HepG2 (cell line): ENCODE results near the gene HSPA1B. TPM values are rescaled to one million over a fixed set of nuclear protein-coding genes. Genes with fewer than 3 reads are reported as not detected.

Experiments used
- DPF2 ChIP-seq: sonication (generic); formaldehyde crosslinking; IDR thresholded peaks from 2 replicates; pipeline ENCODE4 v1.4.0; 2020; ENCODE audit warnings: mild to moderate bottlenecking, low read depth, missing genetic modification reagents, borderline replicate concordance
- FOXA3 ChIP-seq: IDR thresholded peaks from 2 replicates; pipeline ENCODE4 v1.6.1; 2016; ENCODE audit warnings: missing genetic modification reagents, missing compliant biosample characterization
- GFI1 ChIP-seq: sonication (generic); formaldehyde crosslinking; IDR thresholded peaks from 2 replicates; pipeline ENCODE4 v1.5.0; 2020; ENCODE audit warnings: missing genetic modification reagents, mild to moderate bottlenecking, borderline replicate concordance
- HNF4A ChIP-seq: sonication (generic); formaldehyde crosslinking; IDR thresholded peaks from 2 replicates; pipeline ENCODE4 v1.4.0; 2020; ENCODE audit warnings: missing genetic modification reagents
- JARID2 ChIP-seq: sonication (generic); formaldehyde crosslinking; IDR thresholded peaks from 2 replicates; pipeline ENCODE4 v1.8.1; 2023; ENCODE audit warnings: missing genetic modification reagents, inconsistent platforms; ENCODE audit not compliant: insufficient replicate concordance
- KLF12 ChIP-seq: sonication (generic); formaldehyde crosslinking; IDR thresholded peaks from 2 replicates; pipeline ENCODE4 v1.4.0; 2020; ENCODE audit warnings: missing genetic modification reagents, borderline replicate concordance
- MXI1 ChIP-seq: IDR thresholded peaks from 3 replicates; pipeline ENCODE4 v1.6.1; 2012; ENCODE audit warnings: low read depth, low read length, inconsistent platforms, borderline replicate concordance
- PHF5A ChIP-seq: IDR thresholded peaks from one replicate; pipeline ENCODE4 v1.6.1; 2018; ENCODE audit warnings: low read depth, missing genetic modification reagents; ENCODE audit not compliant: unreplicated experiment
- RAD51 ChIP-seq: fragments of 450-650 bp; IDR thresholded peaks from 2 replicates; pipeline ENCODE4 v1.6.1; 2016; ENCODE audit warnings: borderline replicate concordance
- SOX6 ChIP-seq, 2 experiments: fragments of 450-650 bp in 1 of 2; sonication (generic) in 1 of 2; formaldehyde crosslinking in 1 of 2; IDR thresholded peaks; 2 replicates each; pipeline versions ENCODE4 v1.4.0 to v1.6.1; 2017 to 2020; ENCODE audit warnings: antibody characterized with exemption in 1 of 2, mild to moderate bottlenecking in 1 of 2, missing genetic modification reagents in 1 of 2
- SRSF4 ChIP-seq: fragments of 200-400 bp; formaldehyde crosslinking; IDR thresholded peaks from one replicate; pipeline ENCODE4 v1.6.1; 2018; ENCODE audit warnings: mild to moderate bottlenecking, low read depth, low read length, moderate library complexity; ENCODE audit not compliant: poor library complexity, severe bottlenecking
- STAG1 ChIP-seq: sonication (generic); formaldehyde crosslinking; IDR thresholded peaks from 2 replicates; pipeline ENCODE4 v1.4.0; 2020; ENCODE audit warnings: missing genetic modification reagents
- TBX2 ChIP-seq: sonication (generic); formaldehyde crosslinking; IDR thresholded peaks from 2 replicates; pipeline ENCODE4 v1.5.0; 2020; ENCODE audit warnings: missing genetic modification reagents, mild to moderate bottlenecking, borderline replicate concordance
- TCF12 ChIP-seq, 2 experiments: fragments of 450-650 bp in 1 of 2; sonication (generic) in 1 of 2; formaldehyde crosslinking in 1 of 2; IDR thresholded peaks; 2 replicates each; pipeline versions ENCODE4 v1.6.1 to v1.8.0; 2017 to 2022; ENCODE audit warnings: antibody characterized with exemption in 1 of 2, mild to moderate bottlenecking in 1 of 2, missing genetic modification reagents in 1 of 2, moderate library complexity in 1 of 2
- THAP11 ChIP-seq: IDR thresholded peaks from 2 replicates; pipeline ENCODE4 v1.6.1; 2016; ENCODE audit warnings: missing biosample characterization, missing genetic modification reagents
- ZFAT ChIP-seq: sonication (generic); formaldehyde crosslinking; conservative IDR thresholded peaks from 2 replicates; pipeline ENCODE4 v1.8.1; 2023; ENCODE audit warnings: missing genetic modification reagents, inconsistent platforms
- ZNF546 ChIP-seq: sonication (generic); formaldehyde crosslinking; conservative IDR thresholded peaks from 2 replicates; pipeline ENCODE4 v1.8.1; 2023; ENCODE audit warnings: mild to moderate bottlenecking, missing genetic modification reagents
- polyA plus RNA-seq, 8 experiments: library from polyadenylated mRNA; depleted of rRNA in 3 of 8; stranded (reverse) in 7 of 8; unstranded in 1 of 8; fragments of >200 nt; fragmentation: Illumina TruSeq in 4 of 8; extraction: Trizol in 4 of 8; gene quantifications; 2 replicates each; pipeline versions ENCODE4 v1.2.1 to v1.2.3, GENCODE V29; 2011 to 2016; ENCODE audit warnings: low read depth in 4 of 8, missing spikeins in 1 of 8, mixed read lengths in 1 of 8; ENCODE audit not compliant: insufficient read depth in 1 of 8
- total RNA-seq, 5 experiments: library from RNA; depleted of rRNA; stranded (reverse); fragments of >200 nt; fragmentation: Illumina TruSeq; extraction: Trizol; gene quantifications; 2 replicates each; pipeline ENCODE4 v1.2.3, GENCODE V29; 2016; ENCODE audit warnings: low read depth in 1 of 5
- TF ChIP-seq, protein P1 (sequence below): sonication (generic); formaldehyde crosslinking; IDR thresholded peaks from 2 replicates; pipeline ENCODE4 v1.4.0; 2020; ENCODE audit warnings: missing genetic modification reagents
- TF ChIP-seq, protein P2 (sequence below): sonication (generic); formaldehyde crosslinking; IDR thresholded peaks from 2 replicates; pipeline ENCODE4 v1.4.0; 2020; ENCODE audit warnings: missing genetic modification reagents
- TF ChIP-seq, protein P3 (sequence below): sonication (generic); formaldehyde crosslinking; IDR thresholded peaks from 2 replicates; pipeline ENCODE4 v1.8.0; 2022; ENCODE audit warnings: mild to moderate bottlenecking, missing genetic modification reagents, moderate library complexity
- TF ChIP-seq, protein P4 (sequence below): sonication (generic); formaldehyde crosslinking; IDR thresholded peaks from 2 replicates; pipeline ENCODE4 v1.4.0; 2020; ENCODE audit warnings: mild to moderate bottlenecking, missing genetic modification reagents

Gene HSPA1B
- total and polyA plus RNA-seq, 2 of the 13 experiments (the other 11 are each of a cell fraction or from before 2014, with no cell fraction given): 26.0 to 186 TPM

DNA sequence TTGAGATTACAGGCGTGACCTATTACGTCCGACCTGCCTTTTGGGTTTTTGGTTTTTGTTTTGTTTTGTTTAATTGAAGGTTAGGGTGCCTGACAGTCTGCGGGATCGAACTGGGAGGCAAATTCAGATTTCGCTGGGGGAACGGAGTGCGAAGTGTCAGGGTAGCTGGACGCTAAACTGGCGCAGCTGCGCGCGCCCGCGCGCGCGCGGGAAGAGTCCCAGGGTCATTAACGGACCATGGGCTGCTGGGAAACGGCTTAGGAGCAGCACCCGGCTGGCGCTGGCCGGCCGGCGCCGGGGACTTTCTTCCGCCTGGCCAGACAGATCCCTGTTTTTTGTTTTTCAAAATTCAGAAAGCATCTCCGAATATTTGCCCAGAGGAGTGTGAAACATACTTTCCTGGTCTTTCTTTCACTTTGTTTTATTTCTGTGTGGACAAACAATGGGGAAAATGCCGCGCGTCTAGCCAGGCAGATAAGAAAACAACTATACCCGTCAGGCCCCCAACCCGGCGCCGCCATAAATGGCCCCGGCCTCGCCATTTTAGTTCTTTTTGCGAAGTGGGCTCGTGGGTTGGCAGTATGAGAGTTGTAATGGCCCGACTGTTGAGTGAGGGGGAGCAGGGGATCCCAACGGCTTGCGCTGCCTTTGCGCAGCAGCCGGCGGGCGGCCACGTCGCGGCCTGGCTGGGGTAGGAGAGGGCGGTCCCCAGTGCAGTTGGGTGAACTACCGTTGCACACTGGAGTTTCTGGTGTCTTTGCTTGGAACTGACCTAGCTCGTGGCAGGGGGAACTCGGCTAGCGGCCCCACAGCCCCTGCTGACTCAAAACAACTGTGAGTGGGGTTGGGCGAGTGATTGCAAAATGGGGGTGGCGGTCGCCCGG is 7.1 kb downstream of the HSPA1B start (continued):
- TF ChIP-seq, protein P1, sequence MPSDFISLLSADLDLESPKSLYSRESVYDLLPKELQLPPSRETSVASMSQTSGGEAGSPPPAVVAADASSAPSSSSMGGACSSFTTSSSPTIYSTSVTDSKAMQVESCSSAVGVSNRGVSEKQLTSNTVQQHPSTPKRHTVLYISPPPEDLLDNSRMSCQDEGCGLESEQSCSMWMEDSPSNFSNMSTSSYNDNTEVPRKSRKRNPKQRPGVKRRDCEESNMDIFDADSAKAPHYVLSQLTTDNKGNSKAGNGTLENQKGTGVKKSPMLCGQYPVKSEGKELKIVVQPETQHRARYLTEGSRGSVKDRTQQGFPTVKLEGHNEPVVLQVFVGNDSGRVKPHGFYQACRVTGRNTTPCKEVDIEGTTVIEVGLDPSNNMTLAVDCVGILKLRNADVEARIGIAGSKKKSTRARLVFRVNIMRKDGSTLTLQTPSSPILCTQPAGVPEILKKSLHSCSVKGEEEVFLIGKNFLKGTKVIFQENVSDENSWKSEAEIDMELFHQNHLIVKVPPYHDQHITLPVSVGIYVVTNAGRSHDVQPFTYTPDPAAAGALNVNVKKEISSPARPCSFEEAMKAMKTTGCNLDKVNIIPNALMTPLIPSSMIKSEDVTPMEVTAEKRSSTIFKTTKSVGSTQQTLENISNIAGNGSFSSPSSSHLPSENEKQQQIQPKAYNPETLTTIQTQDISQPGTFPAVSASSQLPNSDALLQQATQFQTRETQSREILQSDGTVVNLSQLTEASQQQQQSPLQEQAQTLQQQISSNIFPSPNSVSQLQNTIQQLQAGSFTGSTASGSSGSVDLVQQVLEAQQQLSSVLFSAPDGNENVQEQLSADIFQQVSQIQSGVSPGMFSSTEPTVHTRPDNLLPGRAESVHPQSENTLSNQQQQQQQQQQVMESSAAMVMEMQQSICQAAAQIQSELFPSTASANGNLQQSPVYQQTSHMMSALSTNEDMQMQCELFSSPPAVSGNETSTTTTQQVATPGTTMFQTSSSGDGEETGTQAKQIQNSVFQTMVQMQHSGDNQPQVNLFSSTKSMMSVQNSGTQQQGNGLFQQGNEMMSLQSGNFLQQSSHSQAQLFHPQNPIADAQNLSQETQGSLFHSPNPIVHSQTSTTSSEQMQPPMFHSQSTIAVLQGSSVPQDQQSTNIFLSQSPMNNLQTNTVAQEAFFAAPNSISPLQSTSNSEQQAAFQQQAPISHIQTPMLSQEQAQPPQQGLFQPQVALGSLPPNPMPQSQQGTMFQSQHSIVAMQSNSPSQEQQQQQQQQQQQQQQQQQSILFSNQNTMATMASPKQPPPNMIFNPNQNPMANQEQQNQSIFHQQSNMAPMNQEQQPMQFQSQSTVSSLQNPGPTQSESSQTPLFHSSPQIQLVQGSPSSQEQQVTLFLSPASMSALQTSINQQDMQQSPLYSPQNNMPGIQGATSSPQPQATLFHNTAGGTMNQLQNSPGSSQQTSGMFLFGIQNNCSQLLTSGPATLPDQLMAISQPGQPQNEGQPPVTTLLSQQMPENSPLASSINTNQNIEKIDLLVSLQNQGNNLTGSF (CRISPR knock-in tag): peak; percentile 37; the same call in 1 of the 2 replicates
- TF ChIP-seq ZNF546 (CRISPR knock-in tag): no peak; the same call in 1 of the 2 replicates
- TF ChIP-seq, protein P2, sequence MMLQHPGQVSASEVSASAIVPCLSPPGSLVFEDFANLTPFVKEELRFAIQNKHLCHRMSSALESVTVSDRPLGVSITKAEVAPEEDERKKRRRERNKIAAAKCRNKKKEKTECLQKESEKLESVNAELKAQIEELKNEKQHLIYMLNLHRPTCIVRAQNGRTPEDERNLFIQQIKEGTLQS: peak; percentile 68
- TF ChIP-seq, protein P3, sequence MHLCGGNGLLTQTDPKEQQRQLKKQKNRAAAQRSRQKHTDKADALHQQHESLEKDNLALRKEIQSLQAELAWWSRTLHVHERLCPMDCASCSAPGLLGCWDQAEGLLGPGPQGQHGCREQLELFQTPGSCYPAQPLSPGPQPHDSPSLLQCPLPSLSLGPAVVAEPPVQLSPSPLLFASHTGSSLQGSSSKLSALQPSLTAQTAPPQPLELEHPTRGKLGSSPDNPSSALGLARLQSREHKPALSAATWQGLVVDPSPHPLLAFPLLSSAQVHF: no peak; the same call in 1 of the 2 replicates
- TF ChIP-seq TCF12 (IDR thresholded peaks at IDR 0.05): no peak
- TF ChIP-seq TCF12 (CRISPR knock-in tag; IDR thresholded peaks at IDR 0.05): 0 out of 2 replicates have a peak, but pooled peaks have one; percentile 6
- TF ChIP-seq STAG1 (CRISPR knock-in tag): no peak; the same call in 1 of the 2 replicates
- peak; percentile 76 for TF ChIP-seq THAP11 (CRISPR knock-in tag)
- TF ChIP-seq SRSF4: peak; percentile 43
- peak; percentile 67 for TF ChIP-seq HNF4A (CRISPR knock-in tag)
- peak; percentile 42; the same call in 2 of the 3 replicates for TF ChIP-seq MXI1
- TF ChIP-seq SOX6 (IDR thresholded peaks at IDR 0.05): no peak
- no peak; the same call in 1 of the 2 replicates for TF ChIP-seq SOX6 (CRISPR knock-in tag; IDR thresholded peaks at IDR 0.05)
- TF ChIP-seq ZFAT (CRISPR knock-in tag): peak; percentile 63
- TF ChIP-seq, protein P4, sequence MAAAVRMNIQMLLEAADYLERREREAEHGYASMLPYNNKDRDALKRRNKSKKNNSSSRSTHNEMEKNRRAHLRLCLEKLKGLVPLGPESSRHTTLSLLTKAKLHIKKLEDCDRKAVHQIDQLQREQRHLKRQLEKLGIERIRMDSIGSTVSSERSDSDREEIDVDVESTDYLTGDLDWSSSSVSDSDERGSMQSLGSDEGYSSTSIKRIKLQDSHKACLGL (CRISPR knock-in tag): peak; percentile 56
- TF ChIP-seq JARID2 (CRISPR knock-in tag): peak; percentile 92
- TF ChIP-seq RAD51: no peak
- TF ChIP-seq DPF2 (CRISPR knock-in tag): no peak
- peak; percentile 15; the same call in 1 of the 2 replicates for TF ChIP-seq GFI1
- peak; percentile 38; the same call in 1 of the 2 replicates for TF ChIP-seq TBX2 (CRISPR knock-in tag)
- peak; percentile 92 for TF ChIP-seq KLF12 (CRISPR knock-in tag)
- peak; percentile 37; the same call in 1 of the 2 replicates for TF ChIP-seq FOXA3
- no peak for TF ChIP-seq PHF5A (CRISPR knock-in tag)
